PC-9 (cell line): ENCODE results near the gene ZNF593OS. TPM values are rescaled to one million over a fixed set of nuclear protein-coding genes. Genes with fewer than 3 reads are reported as not detected.
A peak's percentile ranks its signal among the peaks of the same experiment; 100 is the strongest.

Experiments used
- BruUV-seq: library from RNA; stranded (reverse); fragments of 400-500 nt; replicated peaks from 2 replicates; lab custom pipeline; 2021; lab: Mats Ljungman, UMichigan
- CTCF ChIA-PET: fragments of 300-600 bp; sonication (Branson Sonifier 250); formaldehyde crosslinking; loops from one replicate; lab custom pipeline; 2022; ENCODE audit warnings: antibody characterized with exemption; lab: Charles Lee
- POLR2A ChIA-PET: fragments of 300-600 bp; sonication (Branson Sonifier 250); formaldehyde crosslinking; loops from one replicate; lab custom pipeline; 2022; ENCODE audit warnings: antibody characterized with exemption; ENCODE audit not compliant: unreplicated experiment; lab: Charles Lee
- DNase-seq, 2 experiments: peaks; one replicate each; pipeline versions ENCODE4 v3.0.0 to v3.0.0-alpha.2; 2015 to 2022; ENCODE audit warnings: mixed read lengths in 1 of 2
- H2AFZ ChIP-seq: fragments of 200-600 bp; sonication (generic); 2 replicates; pipeline ENCODE4 v1.8.1; 2017; ENCODE audit warnings: antibody characterized with exemption
- H3F3A ChIP-seq: fragments of 200-600 bp; sonication (generic); 2 replicates; pipeline ENCODE4 v1.8.1; 2017; ENCODE audit warnings: antibody characterized with exemption, mild to moderate bottlenecking, low read depth; ENCODE audit not compliant: insufficient read depth
- H3K27ac ChIP-seq: fragments of 200-600 bp; sonication (generic); 2 replicates; pipeline ENCODE4 v1.6.1; 2016; ENCODE audit warnings: mixed run types
- H3K27me3 ChIP-seq: fragments of 200-600 bp; sonication (generic); 2 replicates; pipeline ENCODE4 v1.6.1; 2016; ENCODE audit warnings: low read depth, mixed run types; ENCODE audit not compliant: insufficient read depth
- H3K36me3 ChIP-seq: fragments of 200-600 bp; sonication (generic); 2 replicates; pipeline ENCODE4 v1.6.1; 2016; ENCODE audit warnings: low read depth, mixed run types
- H3K4me1 ChIP-seq: fragments of 200-600 bp; sonication (generic); replicated peaks from 2 replicates; pipeline ENCODE4 v1.6.1; 2016; ENCODE audit warnings: mixed run types; ENCODE audit not compliant: insufficient read depth
- H3K4me2 ChIP-seq: fragments of 200-600 bp; sonication (generic); 2 replicates; pipeline ENCODE4 v1.6.1; 2017; ENCODE audit warnings: mixed run types
- H3K4me3 ChIP-seq: fragments of 200-600 bp; sonication (generic); 2 replicates; pipeline ENCODE4 v1.6.1; 2016; ENCODE audit warnings: mixed run types
- H3K79me2 ChIP-seq: fragments of 200-600 bp; sonication (generic); 2 replicates; pipeline ENCODE4 v1.6.1; 2017; ENCODE audit warnings: low read depth, mixed run types
- H3K9me2 ChIP-seq: fragments of 200-600 bp; sonication (generic); 2 replicates; pipeline ENCODE4 v1.8.1; 2017; ENCODE audit warnings: mild to moderate bottlenecking; ENCODE audit not compliant: insufficient read depth
- H3K9me3 ChIP-seq: fragments of 200-600 bp; sonication (generic); 2 replicates; pipeline ENCODE4 v1.8.1; 2016; ENCODE audit warnings: low read depth; ENCODE audit not compliant: insufficient read depth
- H4K20me1 ChIP-seq: fragments of 200-600 bp; sonication (generic); 2 replicates; pipeline ENCODE4 v1.8.1; 2017; ENCODE audit not compliant: insufficient read depth
- EZH2 ChIP-seq: fragments of 200-600 bp; sonication (generic); IDR thresholded peaks from 2 replicates; pipeline ENCODE4 v1.8.0; 2017; ENCODE audit warnings: antibody characterized with exemption, low read depth
- intact Hi-C: fragments of 100-400 bp; cut with micrococcal nuclease; formaldehyde crosslinking; loops from one replicate; pipeline ENCODE4 v1.10.0; 2022; ENCODE audit not compliant: unreplicated experiment
- total RNA-seq: library from RNA; stranded (reverse); gene quantifications from 2 replicates; pipeline ENCODE4 v1.2.3, GENCODE V29; 2021
- TF ChIP-seq, protein P1 (sequence below): fragments of 200-600 bp; sonication (generic); conservative IDR thresholded peaks from 2 replicates; pipeline ENCODE4 v1.6.1; 2017; ENCODE audit warnings: mixed run types, antibody characterized with exemption, mild to moderate bottlenecking, moderate library complexity

The ZNF593OS gene
- total RNA-seq, 1 experiment from 2014 or later = not detected

DNA sequence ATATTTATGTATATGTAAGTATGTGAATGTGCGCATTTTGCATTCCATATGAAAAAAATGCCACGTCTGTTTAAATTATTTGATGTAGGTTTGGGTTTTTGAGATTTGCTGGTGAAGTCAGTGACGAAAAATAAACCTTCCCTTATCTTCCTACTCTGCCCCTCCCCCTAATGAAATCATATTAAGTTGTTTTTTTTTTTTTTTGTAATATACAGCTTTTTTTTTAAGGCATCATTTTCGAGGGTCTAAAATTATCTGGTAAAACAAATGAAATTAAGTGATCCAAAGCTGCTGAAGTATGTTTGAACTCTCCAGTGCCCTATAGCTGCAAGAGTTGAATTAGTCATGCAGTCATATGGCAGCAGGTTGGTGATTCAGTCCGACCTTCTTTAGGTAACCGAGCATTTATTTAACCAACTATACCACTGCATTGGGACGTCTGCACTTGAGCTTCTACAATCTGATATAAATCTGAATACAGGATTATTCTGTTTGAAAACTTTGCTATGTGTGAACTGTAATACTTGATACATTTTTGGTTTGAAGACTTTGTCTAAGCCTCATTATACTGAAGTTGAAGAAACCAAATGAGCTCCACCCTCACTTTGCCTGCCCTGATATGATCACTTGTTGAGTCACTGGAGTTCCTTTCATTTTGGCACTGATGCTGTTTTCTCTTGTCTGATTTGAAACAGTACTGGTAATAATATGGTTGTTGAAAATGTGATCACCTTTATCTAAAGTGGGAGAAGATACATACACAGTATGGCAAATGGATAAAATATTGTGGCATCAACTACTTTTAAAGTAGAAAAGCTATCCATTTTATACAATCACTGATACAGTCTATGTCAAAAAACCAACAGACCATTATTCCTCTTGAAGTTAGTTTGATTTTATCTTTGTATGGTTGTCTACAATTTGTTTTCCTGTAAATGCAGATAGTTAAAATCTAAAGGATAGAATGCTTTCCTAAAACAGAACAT, 48.4 kb downstream of the ZNF593OS start:
- Histone ChIP-seq H3K27ac (peak overlapping the region; percentile 95), H3K36me3 (peaks cover 16% of the 10 kb centered on the region), H4K20me1 (no peaks in the 10 kb centered on the region), H3K27me3 (no peaks in the 10 kb centered on the region), H3F3A (peaks cover 53% of the 10 kb centered on the region), H3K4me2 (peak overlapping the region; percentile 74), H3K79me2 (peaks cover 25% of the 10 kb centered on the region), H2AFZ (no peak overlapping the region), H3K9me3 (no peaks in the 10 kb centered on the region), H3K4me3 (peak overlapping the region; percentile 47; the same call in 1 of the 2 replicates), H3K4me1 (peaks cover 68% of the 10 kb centered on the region), H3K9me2 (no peaks in the 10 kb centered on the region)
- DNase-seq = peak in 1 of 2 experiments; percentile 68
- no peak for TF ChIP-seq EZH2
- TF ChIP-seq, protein P1, sequence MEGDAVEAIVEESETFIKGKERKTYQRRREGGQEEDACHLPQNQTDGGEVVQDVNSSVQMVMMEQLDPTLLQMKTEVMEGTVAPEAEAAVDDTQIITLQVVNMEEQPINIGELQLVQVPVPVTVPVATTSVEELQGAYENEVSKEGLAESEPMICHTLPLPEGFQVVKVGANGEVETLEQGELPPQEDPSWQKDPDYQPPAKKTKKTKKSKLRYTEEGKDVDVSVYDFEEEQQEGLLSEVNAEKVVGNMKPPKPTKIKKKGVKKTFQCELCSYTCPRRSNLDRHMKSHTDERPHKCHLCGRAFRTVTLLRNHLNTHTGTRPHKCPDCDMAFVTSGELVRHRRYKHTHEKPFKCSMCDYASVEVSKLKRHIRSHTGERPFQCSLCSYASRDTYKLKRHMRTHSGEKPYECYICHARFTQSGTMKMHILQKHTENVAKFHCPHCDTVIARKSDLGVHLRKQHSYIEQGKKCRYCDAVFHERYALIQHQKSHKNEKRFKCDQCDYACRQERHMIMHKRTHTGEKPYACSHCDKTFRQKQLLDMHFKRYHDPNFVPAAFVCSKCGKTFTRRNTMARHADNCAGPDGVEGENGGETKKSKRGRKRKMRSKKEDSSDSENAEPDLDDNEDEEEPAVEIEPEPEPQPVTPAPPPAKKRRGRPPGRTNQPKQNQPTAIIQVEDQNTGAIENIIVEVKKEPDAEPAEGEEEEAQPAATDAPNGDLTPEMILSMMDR = no peak
- ChIA-PET CTCF (interaction anchor here (0.5 to 1.3 kb wide), 5 partner anchors 10 to 754 kb away, joined by 3 to 9 read pairs (median 3); no protein-coding TSS in a partner anchor), POLR2A (interaction anchor here (0.6 to 1.0 kb wide), 3 partner anchors 10 to 126 kb away, joined by 3 to 12 read pairs (median 5); partner anchors contain the start of gene PAFAH2)
- intact Hi-C loops = no loop called here
- no TSS peak for BruUV-seq

- no peaks in the 10 kb centered on the region for H3K9me2 ChIP-seq
- peak overlapping the region; percentile 74 for H3K4me2 ChIP-seq
- TF ChIP-seq, protein P1 = no peak
- no peak for TF ChIP-seq EZH2
- peaks cover 48% of the 10 kb centered on the region for H3F3A ChIP-seq
- peaks cover 25% of the 10 kb centered on the region for H3K79me2 ChIP-seq
- no peaks in the 10 kb centered on the region for H4K20me1 ChIP-seq
- H2AFZ ChIP-seq = no peak overlapping the region
- H3K36me3 ChIP-seq = peaks cover 18% of the 10 kb centered on the region
- CTCF ChIA-PET = no interaction called here
- H3K27me3 ChIP-seq = no peaks in the 10 kb centered on the region
- H3K9me3 ChIP-seq = no peaks in the 10 kb centered on the region
- peak overlapping the region; percentile 95 for H3K27ac ChIP-seq
- peak; percentile 28 to 81 for DNase-seq
- H3K4me3 ChIP-seq = no peak overlapping the region
- H3K4me1 ChIP-seq = peaks cover 57% of the 10 kb centered on the region
- POLR2A ChIA-PET = interaction anchor here (0.5 to 0.6 kb wide), 2 partner anchors 56 to 229 kb away, joined by 3 to 4 read pairs; no protein-coding TSS in a partner anchor
- no TSS peak for BruUV-seq
- intact Hi-C loops = no loop called here
These were observed 49.5 kb downstream of the ZNF593OS start for GRCh38 chr1:26121854-26122773.
